Testis (tissue), 3 donors: ENCODE results near the gene PRDM15. TPM values are rescaled to one million over a fixed set of nuclear protein-coding genes. Genes with fewer than 3 reads are reported as not detected.

Experiments
- DNase-seq: peaks from one replicate; pipeline ENCODE4 v3.0.0-alpha.2; 2019
- H3K27ac ChIP-seq, 2 donors: fragments of 200-600 bp; sonication (generic); one replicate each; pipeline ENCODE4 v1.5.1; 2019
- H3K27me3 ChIP-seq: fragments of 200-600 bp; sonication (generic); one replicate; pipeline ENCODE4 v1.5.1; 2019
- H3K36me3 ChIP-seq: fragments of 200-600 bp; sonication (generic); one replicate; pipeline ENCODE4 v1.5.1; 2017; ENCODE audit warnings: low read depth; ENCODE audit errors: missing control alignments
- H3K4me1 ChIP-seq: fragments of 200-600 bp; sonication (generic); one replicate; pipeline ENCODE4 v1.5.1; 2019
- H3K4me3 ChIP-seq, 2 donors: fragments of 200-600 bp; sonication (generic); one replicate each; pipeline ENCODE4 v1.5.1; 2017 to 2019
- H3K9me3 ChIP-seq: fragments of 200-600 bp; sonication (generic); one replicate; pipeline ENCODE4 v1.5.1; 2017
- CTCF ChIP-seq, 3 experiments: fragments of 450-650 bp in 2 of 3; fragments of 200-600 bp in 1 of 3; sonication (generic) in 1 of 3; IDR thresholded peaks; one replicate each; pipeline ENCODE4 v1.5.1; 2016 to 2019; ENCODE audit warnings: antibody characterized with exemption in 3 of 3, mild to moderate bottlenecking in 2 of 3, moderate library complexity in 1 of 3
- POLR2A ChIP-seq: fragments of 450-650 bp; IDR thresholded peaks from one replicate; pipeline ENCODE4 v1.6.1; 2017; ENCODE audit warnings: antibody characterized with exemption, mild to moderate bottlenecking, moderate library complexity
- WGBS, 2 donors: methylation state at CpG; one replicate each; pipeline ENCODE4 v1.1.5; 2018; 5-methylcytosine and 5-hydroxymethylcytosine counted together
- intact Hi-C: fragments of 100-400 bp; cut with DNase I; formaldehyde crosslinking; loops from one replicate; pipeline ENCODE4 v1.15.1; 2023; ENCODE audit warnings: low total_unique reads
- polyA plus RNA-seq: library from polyadenylated mRNA; stranded (reverse); fragments of 350-450 nt; fragmentation: Illumina TruSeq; extraction: RNeasy Lipid Tissue Mini Kit (QIAGEN cat#74804); gene quantifications from one replicate; pipeline ENCODE4 v1.2.3, GENCODE V29; 2014; ENCODE audit warnings: low read depth, low replicate concordance; ENCODE audit not compliant: insufficient read depth
- total RNA-seq, 2 donors: library from RNA; depleted of rRNA; stranded (reverse); fragments of >200 nt; gene quantifications; one replicate each; pipeline ENCODE4 v1.2.3, GENCODE V29; 2016

The PRDM15 gene
- total and polyA plus RNA-seq, 3 donors from 2014 or later: 8.2 to 21.4 (median 18.8) TPM

- intact Hi-C loops: no loop called here
- no peak for DNase-seq
- Histone ChIP-seq H3K36me3 (no peaks in the 10 kb centered on the region), H3K4me3 (no peak overlapping the region), H3K4me1 (no peaks in the 10 kb centered on the region), H3K9me3 (no peaks in the 10 kb centered on the region), H3K27me3 (peaks cover 6% of the 10 kb centered on the region), H3K27ac (no peak overlapping the region)
- 38 to 53% methylated on average over 16 of the region's 16 CpGs for WGBS, 2 donors
- TF ChIP-seq CTCF (IDR thresholded peaks at IDR 0.05) (no peak), POLR2A (no peak)
These were observed 116.4 kb downstream of the PRDM15 start for GRCh38 chr21:41762753-41763152.

- no peak for TF ChIP-seq CTCF (IDR thresholded peaks at IDR 0.05)
- TF ChIP-seq POLR2A: no peak
- H3K4me3 ChIP-seq: no peak overlapping the region
- no peaks in the 10 kb centered on the region for H3K9me3 ChIP-seq
- no peaks in the 10 kb centered on the region for H3K36me3 ChIP-seq
- H3K4me1 ChIP-seq: no peaks in the 10 kb centered on the region
- intact Hi-C loops: no loop called here
- DNase-seq: no peak
- no peak overlapping the region for H3K27ac ChIP-seq
- whole genome bisulfite sequencing, 2 donors: 35 to 42% methylated on average over 21 to 22 of the region's 22 CpGs
- H3K27me3 ChIP-seq: peaks cover 1% of the 10 kb centered on the region
These were observed 117.1 kb downstream of the PRDM15 start for GRCh38 chr21:41761934-41762635.

GRCh38 chr21:41761211-41761933 lies 117.8 kb downstream of the PRDM15 start:
- no peak for TF ChIP-seq CTCF (IDR thresholded peaks at IDR 0.05)
- no peak for TF ChIP-seq POLR2A
- 42 to 48% methylated on average over 22 of the region's 22 CpGs for WGBS, 2 donors
- Histone ChIP-seq H3K27me3 (no peaks in the 10 kb centered on the region), H3K9me3 (no peaks in the 10 kb centered on the region), H3K27ac (no peak overlapping the region), H3K4me1 (no peaks in the 10 kb centered on the region), H3K36me3 (no peaks in the 10 kb centered on the region), H3K4me3 (no peak overlapping the region)
- DNase-seq: no peak
- intact Hi-C loops: no loop called here

GRCh38 chr21:41760411-41760810 lies 118.7 kb downstream of the PRDM15 start:
- WGBS, 2 donors: 76 to 79% methylated on average over 9 of the region's 9 CpGs

More at GRCh38 chr21:41760411-41760810, 118.7 kb downstream of the PRDM15 start:
- intact Hi-C loops: no loop called here
- Histone ChIP-seq H3K27me3 (no peaks in the 10 kb centered on the region), H3K4me3 (no peak overlapping the region), H3K36me3 (no peaks in the 10 kb centered on the region), H3K4me1 (no peaks in the 10 kb centered on the region), H3K9me3 (no peaks in the 10 kb centered on the region), H3K27ac (no peak overlapping the region)
- no peak for DNase-seq
- TF ChIP-seq CTCF (IDR thresholded peaks at IDR 0.05) (no peak), POLR2A (no peak)
